A549 (cell line): ENCODE measurements around the gene DHRS12. TPM values are rescaled to one million over a fixed set of nuclear protein-coding genes. Genes with fewer than 3 reads are reported as not detected.

ENCODE experiments used
- ATAC-seq, 2 experiments: fragments of 200-7000 bp in 1 of 2; fragments of >200 bp in 1 of 2; cut with Nextera tagmentation in 1 of 2; cut with Tn5 transposase in 1 of 2; 3 replicates each; pipeline versions ENCODE4 v1.8.0 to v1.9.1; 2018 to 2020; ENCODE audit warnings: mild to moderate bottlenecking in 1 of 2, moderate library complexity in 1 of 2
- CTCF ChIA-PET: fragments of 300-600 bp; sonication (Branson Sonifier 250); formaldehyde crosslinking; extraction: SDS; loops from one replicate; lab custom pipeline; 2021; ENCODE audit warnings: antibody characterized with exemption, inconsistent platforms; lab: Yijun Ruan, JAX
- POLR2A ChIA-PET: fragments of 350-600 bp; formaldehyde crosslinking; extraction: SDS; loops from one replicate; lab custom pipeline; 2021; ENCODE audit warnings: antibody characterized with exemption, inconsistent platforms; lab: Yijun Ruan, JAX
- DNase-seq, 2 experiments: peaks; one replicate each; pipeline versions ENCODE4 v3.0.0 to v3.0.0-alpha.2; 2011 to 2016; ENCODE audit warnings: low read depth in 1 of 2, low spot score in 1 of 2
- FAIRE-seq: peaks from 2 replicates; lab custom pipeline; 2011; peaks lifted over from hg19 to GRCh38; lab: Jason Lieb, UNC
- H3K27ac ChIP-seq, 2 experiments: fragments of >200 bp; sonication (Bioruptor Twin); formaldehyde crosslinking; 3 replicates each; pipeline ENCODE4 v1.5.1; 2016 to 2017
- H3K4me1 ChIP-seq: fragments of >200 bp; sonication (Bioruptor Twin); formaldehyde crosslinking; 3 replicates; pipeline ENCODE4 v1.6.1; 2016
- H3K4me2 ChIP-seq: fragments of >200 bp; sonication (Bioruptor Twin); formaldehyde crosslinking; 3 replicates; pipeline ENCODE4 v1.6.1; 2016
- H3K4me3 ChIP-seq: fragments of >200 bp; sonication (Bioruptor Twin); formaldehyde crosslinking; 3 replicates; pipeline ENCODE4 v1.5.1; 2016
- H3K9me3 ChIP-seq: fragments of >200 bp; sonication (Bioruptor Twin); formaldehyde crosslinking; 3 replicates; pipeline ENCODE4 v1.6.1; 2016
- BHLHE40 ChIP-seq: IDR thresholded peaks from 2 replicates; pipeline ENCODE4 v1.6.1; 2012; ENCODE audit warnings: low read depth, low read length, inconsistent platforms
- CBX2 ChIP-seq: fragments of 200-600 bp; sonication (generic); IDR thresholded peaks from 2 replicates; pipeline ENCODE4 v1.6.1; 2016; ENCODE audit warnings: low read depth, mild to moderate bottlenecking, borderline replicate concordance
- CHD2 ChIP-seq: fragments of 150-350 bp; IDR thresholded peaks from 2 replicates; pipeline ENCODE4 v1.6.1; 2014; ENCODE audit warnings: low read length; ENCODE audit not compliant: partially characterized antibody
- CTCF ChIP-seq: fragments of >200 bp; sonication (Bioruptor Twin); formaldehyde crosslinking; IDR thresholded peaks from 3 replicates; pipeline ENCODE4 v1.5.1; 2016
- EHMT2 ChIP-seq: fragments of 200-600 bp; sonication (generic); IDR thresholded peaks from 2 replicates; pipeline ENCODE4 v1.6.1; 2016; ENCODE audit warnings: antibody characterized with exemption, low read depth, mild to moderate bottlenecking, moderate library complexity
- FOSB ChIP-seq: fragments of 250-450 bp; sonication (Bioruptor Pico); IDR thresholded peaks from 2 replicates; pipeline ENCODE4 v1.5.0; 2020; ENCODE audit warnings: mild to moderate bottlenecking, moderate library complexity
- FOXS1 ChIP-seq: fragments of 250-450 bp; sonication (Bioruptor Pico); IDR thresholded peaks from 2 replicates; pipeline ENCODE4 v1.5.0; 2020; ENCODE audit warnings: mild to moderate bottlenecking, moderate library complexity
- HMGXB4 ChIP-seq: fragments of 250-450 bp; sonication (Bioruptor Pico); IDR thresholded peaks from 2 replicates; pipeline ENCODE4 v1.5.0; 2021; ENCODE audit warnings: mild to moderate bottlenecking, moderate library complexity, borderline replicate concordance
- HOXB13 ChIP-seq: fragments of 250-450 bp; sonication (Bioruptor Pico); IDR thresholded peaks from 2 replicates; pipeline ENCODE4 v1.5.0; 2020; ENCODE audit warnings: low read depth, mild to moderate bottlenecking, moderate library complexity
- HOXB5 ChIP-seq: fragments of 250-450 bp; sonication (Bioruptor Pico); IDR thresholded peaks from 2 replicates; pipeline ENCODE4 v1.5.0; 2020; ENCODE audit warnings: mild to moderate bottlenecking, moderate library complexity
- JUN ChIP-seq, 2 experiments: fragments of >200 bp; sonication (Bioruptor Twin); formaldehyde crosslinking; IDR thresholded peaks; 2 replicates in 1 of 2; 3 replicates in 1 of 2; pipeline ENCODE4 v1.6.1; 2016 to 2017
- JUNB ChIP-seq: fragments of >200 bp; sonication (Bioruptor Twin); formaldehyde crosslinking; IDR thresholded peaks from 2 replicates; pipeline ENCODE4 v1.6.1; 2016
- KDM5A ChIP-seq: fragments of 200-600 bp; sonication (generic); IDR thresholded peaks from 2 replicates; pipeline ENCODE4 v1.6.1; 2016; ENCODE audit warnings: antibody characterized with exemption, mild to moderate bottlenecking
- MAZ ChIP-seq: fragments of 150-350 bp; IDR thresholded peaks from 2 replicates; pipeline ENCODE4 v1.6.1; 2014; ENCODE audit warnings: antibody characterized with exemption, low read depth, low read length, borderline replicate concordance
- NPAS2 ChIP-seq: fragments of 250-450 bp; sonication (Bioruptor Pico); IDR thresholded peaks from 2 replicates; pipeline ENCODE4 v1.8.0; 2022; ENCODE audit warnings: mild to moderate bottlenecking, moderate library complexity, borderline replicate concordance
- NR3C1 ChIP-seq: fragments of >200 bp; sonication (Bioruptor Twin); formaldehyde crosslinking; IDR thresholded peaks from 3 replicates; pipeline ENCODE4 v1.6.1; 2017
- PBX3 ChIP-seq: IDR thresholded peaks from 2 replicates; pipeline ENCODE4 v1.6.1; 2012
- POLR2A ChIP-seq: IDR thresholded peaks from 2 replicates; pipeline ENCODE4 v1.6.1; 2012; ENCODE audit warnings: mild to moderate bottlenecking, low read length
- REST ChIP-seq: fragments of 200-600 bp; sonication (generic); IDR thresholded peaks from 2 replicates; pipeline ENCODE4 v1.6.1; 2016; ENCODE audit warnings: antibody characterized with exemption, mild to moderate bottlenecking, moderate library complexity
- RFX5 ChIP-seq: fragments of 450-650 bp; IDR thresholded peaks from 2 replicates; pipeline ENCODE4 v1.7.1; 2014; ENCODE audit warnings: antibody characterized with exemption, mild to moderate bottlenecking, moderate library complexity
- SMC3 ChIP-seq: fragments of >200 bp; sonication (Bioruptor Twin); formaldehyde crosslinking; IDR thresholded peaks from 3 replicates; pipeline ENCODE4 v1.6.1; 2018; ENCODE audit warnings: inconsistent platforms
- TFCP2L1 ChIP-seq: fragments of 250-450 bp; sonication (Bioruptor Pico); IDR thresholded peaks from 2 replicates; pipeline ENCODE4 v1.5.0; 2021; ENCODE audit warnings: mild to moderate bottlenecking
- USF2 ChIP-seq: fragments of 450-650 bp; IDR thresholded peaks from 2 replicates; pipeline ENCODE4 v1.6.1; 2014; ENCODE audit warnings: antibody characterized with exemption
- ZC3H11A ChIP-seq: fragments of 450-650 bp; IDR thresholded peaks from 2 replicates; pipeline ENCODE4 v1.6.1; 2014; ENCODE audit warnings: antibody characterized with exemption, mild to moderate bottlenecking
- ZFP36 ChIP-seq: fragments of 450-650 bp; IDR thresholded peaks from 2 replicates; pipeline ENCODE4 v1.6.1; 2014; ENCODE audit warnings: borderline replicate concordance; ENCODE audit not compliant: partially characterized antibody
- WGBS: methylation state at CpG from one replicate; pipeline ENCODE4 v1.1.6; 2017; ENCODE audit errors: missing lambda C conversion rate; 5-methylcytosine and 5-hydroxymethylcytosine counted together
- polyA plus RNA-seq, 4 experiments: library from polyadenylated mRNA; depleted of rRNA in 3 of 4; stranded (reverse); fragments of >200 nt; fragmentation: RNase III in 1 of 4; extraction: RNeasy Plus Mini Kit Qiagen cat#74134 plus additional on column Dnase treatment in 1 of 4; gene quantifications; 2 replicates in 3 of 4; 3 replicates in 1 of 4; pipeline ENCODE4 v1.2.3, GENCODE V29; 2011 to 2017

Gene DHRS12
- polyA plus RNA-seq, 2 of the 4 experiments (the other 2 are of a cell fraction), result 4.2 to 7.5 TPM

- FAIRE-seq, result no peak
Measured at GRCh38 chr13:51841732-51842131, 37.8 kb upstream of the DHRS12 start.

GRCh38 chr13:51840917-51841316, 37.0 kb upstream of the DHRS12 start:
- H3K27ac ChIP-seq, result no peak overlapping the region
- no peak overlapping the region for H3K4me3 ChIP-seq
- FAIRE-seq (no peak), ATAC-seq (no peak), DNase-seq (no peak)
- CTCF ChIA-PET, result interaction anchor here (0.6 kb wide), 1 partner anchor 20 kb away, joined by 3 read pairs; no protein-coding TSS in a partner anchor
- H3K4me2 ChIP-seq, result no peak overlapping the region
- H3K4me1 ChIP-seq, result no peaks in the 10 kb centered on the region
- TF ChIP-seq HOXB13 (CRISPR knock-in tag) (no peak), REST (no peak), TFCP2L1 (no peak), HMGXB4 (CRISPR knock-in tag) (no peak), JUN (IDR thresholded peaks at IDR 0.05) (no peak), PBX3 (no peak), NPAS2 (CRISPR knock-in tag) (no peak), POLR2A (no peak), FOSB (CRISPR knock-in tag) (no peak), BHLHE40 (no peak), KDM5A (no peak), EHMT2 (no peak), JUNB (no peak), NR3C1 (no peak)
- TF ChIP-seq, all 56 proteins: peak for 0
- 58% methylated on average over 6 of the region's 6 CpGs for WGBS
- POLR2A ChIA-PET, result no interaction called here
- H3K9me3 ChIP-seq, result no peaks in the 10 kb centered on the region

More at GRCh38 chr13:51841732-51842131, 37.8 kb upstream of the DHRS12 start:
- DNase-seq (no peak), ATAC-seq (no peak)
- no peaks in the 10 kb centered on the region for H3K4me1 ChIP-seq
- CTCF ChIA-PET, result interaction anchor here (0.6 kb wide), 1 partner anchor 21 kb away, joined by 3 read pairs; no protein-coding TSS in a partner anchor
- TF ChIP-seq FOSB (CRISPR knock-in tag) (no peak), MAZ (no peak), CHD2 (no peak), RFX5 (no peak), FOXS1 (CRISPR knock-in tag) (no peak), SMC3 (no peak), PBX3 (no peak), USF2 (no peak), EHMT2 (no peak), ZC3H11A (no peak), CBX2 (no peak), HOXB5 (no peak), ZFP36 (no peak), CTCF (no peak), HOXB13 (CRISPR knock-in tag) (no peak)
- H3K4me2 ChIP-seq, result no peak overlapping the region
- no peak overlapping the region for H3K4me3 ChIP-seq
- POLR2A ChIA-PET, result no interaction called here
- no peak overlapping the region for H3K27ac ChIP-seq
- WGBS, result 50% methylated on average over 6 of the region's 6 CpGs
- no peaks in the 10 kb centered on the region for H3K9me3 ChIP-seq
